ENCODE data around the gene UACA. TPM values are rescaled to one million over a fixed set of nuclear protein-coding genes. Genes with fewer than 3 reads are reported as not detected.
"Not testable (repeated sequence)": the region's sequence is repeated elsewhere in the genome, so short reads cannot be mapped to it uniquely, and the experiment has no call there.

The UACA gene
- total RNA-seq, 1 donor from 2014 or later: 0.68 TPM

DNA sequence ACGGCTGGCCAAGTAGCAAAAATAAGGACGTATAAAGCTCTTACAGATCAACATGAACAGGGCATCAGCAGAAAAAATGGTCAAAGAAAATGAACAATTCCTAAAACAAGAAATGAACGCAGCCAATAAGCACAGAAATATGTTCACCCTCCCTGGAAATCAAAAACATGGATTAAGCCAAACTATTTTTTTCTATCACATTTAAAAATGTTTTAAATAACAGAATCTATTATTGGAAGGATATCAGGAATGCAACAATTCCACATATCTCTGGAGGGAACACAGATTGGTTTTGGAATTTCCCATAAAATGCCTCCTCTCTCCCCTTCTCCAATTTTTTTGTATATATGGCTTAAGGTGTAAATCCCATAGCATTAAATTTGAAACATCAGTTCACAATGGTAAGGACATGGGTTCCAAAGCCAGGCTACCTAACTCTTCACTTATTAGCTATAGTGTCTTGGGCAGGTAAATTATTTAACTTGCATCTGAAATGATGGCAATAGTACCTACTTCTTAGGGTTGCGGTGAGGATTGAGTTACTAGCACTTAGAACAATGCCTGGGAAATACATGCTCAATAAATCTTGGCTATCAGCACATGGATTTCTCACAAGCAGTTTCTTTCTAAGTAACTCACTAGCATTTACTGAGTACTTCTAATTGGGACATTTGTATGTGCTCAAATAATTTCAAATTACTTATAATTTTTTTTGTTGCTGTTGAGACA, 10.1 kb downstream of the UACA start:
- Mint-ChIP-seq H3K27me3 (peaks cover 22% of the 10 kb centered on the region), H3K4me3 (no peak overlapping the region), H3K36me3 (ENCODE audit: low read depth) (no peaks in the 10 kb centered on the region), H3K9me3 (no peaks in the 10 kb centered on the region), H3K4me1 (no peaks in the 10 kb centered on the region), H3K27ac (no peak overlapping the region)
- DNase-seq: no peak
- intact Hi-C loops (cut with micrococcal nuclease): no loop called here

DNA sequence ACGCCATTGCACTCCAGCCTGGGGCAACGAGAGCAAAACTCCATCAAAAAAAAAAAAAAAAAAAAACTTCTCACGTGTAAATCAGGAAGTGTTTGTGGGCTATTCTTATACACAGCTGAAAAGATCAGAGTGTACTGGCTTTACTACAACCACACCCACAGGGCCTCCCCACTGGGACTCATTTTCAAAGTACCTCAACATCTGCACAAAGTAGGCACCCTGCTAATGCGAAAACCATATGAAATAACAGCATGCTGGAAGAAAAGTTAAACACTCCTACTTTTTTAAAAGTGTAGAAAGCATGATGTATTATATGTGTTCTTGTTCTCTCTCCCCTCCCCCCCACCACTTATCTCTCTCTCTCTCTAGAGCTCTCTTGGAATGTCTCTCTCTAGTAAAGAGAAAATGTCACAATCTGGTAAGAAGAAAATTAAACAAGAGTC, 11.1 kb downstream of the UACA start:
- Mint-ChIP-seq H3K27me3 (peaks cover 14% of the 10 kb centered on the region), H3K9me3 (no peaks in the 10 kb centered on the region), H3K4me3 (no peak overlapping the region), H3K36me3 (ENCODE audit: low read depth) (no peaks in the 10 kb centered on the region), H3K4me1 (no peaks in the 10 kb centered on the region), H3K27ac (no peak overlapping the region)
- intact Hi-C loops (cut with micrococcal nuclease): no loop called here
- no peak for DNase-seq

DNA sequence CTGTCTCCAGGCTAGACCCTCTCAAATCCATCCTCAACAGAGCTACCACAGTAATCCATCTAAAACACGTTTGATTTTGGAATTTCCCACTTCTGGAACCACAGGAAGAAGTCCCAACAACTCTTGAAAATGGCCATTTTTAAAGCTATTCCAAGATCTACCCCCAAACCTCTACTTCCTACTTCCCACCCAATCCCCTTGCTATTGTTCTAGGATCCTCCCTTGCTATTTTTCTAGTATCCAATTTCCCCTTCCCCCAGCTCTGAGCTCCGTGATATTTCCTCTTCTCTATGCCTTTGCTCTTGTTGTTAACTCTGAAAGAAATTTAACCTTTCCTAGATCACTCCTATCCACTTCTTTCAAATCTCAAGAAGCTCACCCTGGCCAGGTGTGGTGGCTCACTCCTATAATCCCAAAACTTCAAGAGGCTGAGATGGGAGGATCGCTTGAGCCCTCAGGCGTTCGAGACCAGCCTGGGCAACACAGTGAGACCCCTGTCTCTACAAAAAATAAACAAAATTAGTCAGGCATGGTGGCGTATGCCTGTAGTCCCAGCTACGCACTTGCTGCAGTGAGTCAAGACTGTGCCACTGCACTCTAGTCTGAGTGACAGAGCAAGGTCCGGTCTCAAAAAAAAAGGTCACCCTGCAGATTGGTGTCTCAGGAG, 13.0 kb downstream of the UACA start:
- Mint-ChIP-seq H3K4me3 (no peak overlapping the region), H3K27ac (no peak overlapping the region)

DNA sequence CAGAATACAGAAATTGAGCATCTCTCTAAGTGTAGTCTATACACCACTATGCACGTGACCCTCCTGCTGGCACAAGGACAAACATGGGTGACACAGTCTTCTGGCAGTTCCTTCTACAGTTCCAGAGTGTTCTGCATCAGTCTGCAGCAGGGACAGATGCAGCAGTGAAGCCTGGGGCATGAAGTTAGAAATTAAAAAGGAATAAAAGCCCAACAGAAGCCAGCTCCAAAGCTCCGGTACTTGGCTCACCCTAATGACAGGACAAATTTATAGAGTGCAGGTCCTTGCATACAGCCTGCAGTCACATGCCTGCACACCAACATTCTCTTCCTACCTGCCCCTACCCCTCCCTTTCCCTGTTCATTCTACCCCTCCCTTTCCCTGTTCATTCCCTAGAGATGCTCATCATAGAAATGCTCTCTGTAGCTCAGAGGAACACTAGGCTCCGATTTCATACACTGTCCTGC, 15.0 kb downstream of the UACA start:
- intact Hi-C loops (cut with micrococcal nuclease): no loop called here

More for the DNA sequence above, 13.0 kb downstream of the UACA start:
- no peak for DNase-seq
- Mint-ChIP-seq H3K27me3 (peaks cover 21% of the 10 kb centered on the region), H3K9me3 (no peaks in the 10 kb centered on the region), H3K4me1 (no peaks in the 10 kb centered on the region), H3K36me3 (ENCODE audit: low read depth) (no peaks in the 10 kb centered on the region)
- intact Hi-C loops (cut with micrococcal nuclease): no loop called here

DNA sequence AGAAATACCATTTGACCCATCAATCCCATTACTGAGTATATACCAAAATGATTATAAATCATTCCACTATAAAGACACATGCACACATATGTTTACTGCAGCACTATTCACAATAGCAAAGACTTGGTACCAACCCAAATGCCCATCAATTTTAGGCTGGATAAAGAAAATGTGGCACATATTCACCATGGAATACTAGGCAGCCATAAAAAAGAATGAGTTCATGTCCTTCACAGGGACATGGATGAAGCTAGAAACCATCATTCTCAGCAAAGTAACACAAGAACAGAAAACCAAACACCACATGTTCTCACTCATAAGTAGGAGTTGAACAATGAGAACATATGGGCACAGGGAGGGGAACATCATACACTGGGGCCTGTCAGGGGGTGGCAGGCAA, 16.8 kb downstream of the UACA start:
- H3K27me3 Mint-ChIP-seq: peaks cover 28% of the 10 kb centered on the region
- H3K9me3 Mint-ChIP-seq: not testable (repeated sequence)

More for the DNA sequence above, 15.0 kb downstream of the UACA start:
- peaks cover 24% of the 10 kb centered on the region for H3K27me3 Mint-ChIP-seq
- H3K27ac Mint-ChIP-seq: no peak overlapping the region
- no peaks in the 10 kb centered on the region for H3K9me3 Mint-ChIP-seq
- no peak for DNase-seq
- H3K4me3 Mint-ChIP-seq: no peak overlapping the region
- no peaks in the 10 kb centered on the region for H3K4me1 Mint-ChIP-seq
- no peaks in the 10 kb centered on the region for H3K36me3 Mint-ChIP-seq (ENCODE audit: low read depth)

DNA sequence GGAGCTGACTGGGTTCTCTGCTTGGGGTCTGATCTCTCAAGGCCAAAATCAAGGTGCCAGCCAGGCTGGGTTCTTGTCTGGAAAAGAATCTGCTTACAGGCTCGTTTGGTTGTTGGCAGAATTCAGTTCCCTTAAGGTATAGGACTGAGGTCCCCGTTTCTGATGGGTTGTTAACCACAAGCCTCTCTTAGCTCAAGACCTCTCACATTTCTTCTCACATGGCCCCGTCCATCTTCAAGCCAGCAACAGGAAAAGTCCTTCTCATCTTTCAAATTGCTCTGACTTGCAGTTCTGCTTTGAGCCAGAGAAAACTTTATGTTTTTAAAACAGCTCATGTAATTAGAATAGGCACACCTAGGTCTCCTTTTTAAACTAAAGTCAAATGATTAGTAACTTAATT, 20.4 kb downstream of the UACA start:
- intact Hi-C loops (cut with micrococcal nuclease): no loop called here
- H3K27me3 Mint-ChIP-seq: peaks cover 32% of the 10 kb centered on the region
- no peaks in the 10 kb centered on the region for H3K9me3 Mint-ChIP-seq
- no peak overlapping the region for H3K4me3 Mint-ChIP-seq
- H3K27ac Mint-ChIP-seq: no peak overlapping the region
- no peaks in the 10 kb centered on the region for H3K36me3 Mint-ChIP-seq (ENCODE audit: low read depth)
- no peaks in the 10 kb centered on the region for H3K4me1 Mint-ChIP-seq
- no peak for DNase-seq

More for the DNA sequence above, 16.8 kb downstream of the UACA start:
- H3K27ac Mint-ChIP-seq; DNase-seq; intact Hi-C loops (cut with micrococcal nuclease); H3K36me3 Mint-ChIP-seq (ENCODE audit: low read depth); H3K4me3 Mint-ChIP-seq; H3K4me1 Mint-ChIP-seq: not testable (repeated sequence)

DNA sequence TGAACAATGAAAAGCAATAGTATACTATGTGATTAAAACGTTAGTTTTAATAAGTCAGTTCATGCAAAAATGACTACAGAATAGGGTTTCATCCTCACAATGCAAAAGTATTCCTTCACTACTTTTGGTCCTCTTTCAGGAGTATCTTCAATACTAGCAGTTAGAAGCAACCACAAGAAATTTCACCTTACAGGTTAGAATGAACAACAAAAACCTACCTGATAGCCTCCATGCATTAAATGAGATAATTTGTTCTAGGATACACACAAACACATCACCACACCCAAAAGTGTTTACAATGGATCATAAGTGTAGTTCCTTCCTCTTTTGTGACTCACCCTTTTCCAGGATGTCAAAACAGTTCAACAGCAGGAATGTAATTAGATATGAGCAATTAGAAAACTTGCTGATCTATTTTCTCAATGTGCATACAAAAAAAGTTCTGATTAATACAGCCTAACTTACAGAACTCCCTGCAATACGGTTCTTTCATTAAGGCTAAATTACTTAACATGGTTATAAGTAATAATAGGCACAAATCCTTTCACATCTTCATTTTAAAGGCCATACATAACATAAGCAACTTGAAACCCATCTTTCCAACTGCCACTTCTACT, 21.6 kb downstream of the UACA start:
- no peak for DNase-seq
- Mint-ChIP-seq H3K27me3 (peaks cover 34% of the 10 kb centered on the region), H3K4me3 (no peak overlapping the region), H3K4me1 (no peaks in the 10 kb centered on the region), H3K27ac (no peak overlapping the region), H3K36me3 (ENCODE audit: low read depth) (no peaks in the 10 kb centered on the region), H3K9me3 (no peaks in the 10 kb centered on the region)
- intact Hi-C loops (cut with micrococcal nuclease): no loop called here

DNA sequence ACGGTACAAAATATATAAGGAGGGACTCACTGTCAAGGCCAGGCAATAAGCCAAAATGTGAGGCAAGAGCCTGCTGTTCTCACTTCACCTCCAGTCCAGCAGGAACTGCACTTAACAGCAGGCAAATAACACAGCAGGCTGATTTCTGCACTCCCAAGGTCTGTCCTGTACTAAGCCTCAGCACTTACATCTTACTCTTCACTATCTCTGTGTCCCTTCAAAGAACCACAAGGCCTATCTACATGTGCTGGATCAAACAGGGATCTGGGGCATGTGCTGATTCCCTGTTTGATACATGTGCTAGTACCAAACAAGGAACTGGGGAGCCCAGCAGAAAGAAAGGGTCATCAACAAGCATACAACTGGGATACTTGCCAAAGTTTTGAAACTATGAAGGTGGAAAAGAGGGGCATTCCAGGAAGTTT, 22.2 kb downstream of the UACA start:
- intact Hi-C loops (cut with micrococcal nuclease): no loop called here
- DNase-seq: no peak
- Mint-ChIP-seq H3K4me1 (no peaks in the 10 kb centered on the region), H3K27ac (no peak overlapping the region), H3K4me3 (no peak overlapping the region), H3K9me3 (no peaks in the 10 kb centered on the region), H3K36me3 (ENCODE audit: low read depth) (no peaks in the 10 kb centered on the region), H3K27me3 (peaks cover 29% of the 10 kb centered on the region)

DNA sequence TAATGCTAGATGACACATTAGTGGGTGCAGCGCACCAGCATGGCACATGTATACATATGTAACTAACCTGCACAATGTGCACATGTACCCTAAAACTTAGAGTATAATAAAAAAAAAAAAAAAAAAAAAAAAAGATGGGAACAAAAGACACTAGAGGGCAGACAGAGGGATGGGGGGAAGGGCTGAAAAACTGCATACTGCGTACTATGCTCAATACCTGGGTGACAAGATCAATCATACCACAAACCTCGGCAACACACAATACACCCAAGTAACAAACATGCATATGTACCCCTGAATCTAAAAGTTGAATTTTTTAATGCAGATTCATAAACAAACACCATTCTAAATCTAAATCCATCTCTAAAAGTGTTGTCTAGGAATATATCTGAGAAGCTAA, 28.3 kb downstream of the UACA start:
- H3K4me1 Mint-ChIP-seq; intact Hi-C loops (cut with micrococcal nuclease); H3K36me3 Mint-ChIP-seq (ENCODE audit: low read depth); H3K4me3 Mint-ChIP-seq; H3K9me3 Mint-ChIP-seq; H3K27ac Mint-ChIP-seq; DNase-seq: not testable (repeated sequence)
- peaks cover 15% of the 10 kb centered on the region for H3K27me3 Mint-ChIP-seq

DNA sequence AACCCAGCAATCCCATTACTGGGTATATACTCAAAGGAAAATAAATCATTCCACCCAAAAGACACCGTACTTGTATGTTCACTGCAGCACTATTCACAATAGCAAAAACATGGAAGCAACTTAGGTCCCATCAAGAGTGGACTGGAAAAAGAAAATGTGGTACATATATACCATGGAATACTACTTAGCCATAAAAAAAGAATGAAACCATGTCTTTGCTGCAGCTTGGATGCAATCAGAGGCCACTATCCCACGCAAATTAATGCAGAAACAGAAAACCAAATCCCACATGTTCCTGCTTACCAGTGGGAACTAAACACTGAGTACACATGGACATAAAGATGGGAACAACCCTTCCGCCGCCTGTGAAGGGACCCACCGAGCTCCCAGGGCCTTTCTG, 34.2 kb downstream of the UACA start:
- intact Hi-C loops (cut with micrococcal nuclease): loop anchor here (10.0 kb wide), 2 partner anchors 54 to 1254 kb away; no protein-coding TSS in a partner anchor
- no peak overlapping the region for H3K4me3 Mint-ChIP-seq

DNA sequence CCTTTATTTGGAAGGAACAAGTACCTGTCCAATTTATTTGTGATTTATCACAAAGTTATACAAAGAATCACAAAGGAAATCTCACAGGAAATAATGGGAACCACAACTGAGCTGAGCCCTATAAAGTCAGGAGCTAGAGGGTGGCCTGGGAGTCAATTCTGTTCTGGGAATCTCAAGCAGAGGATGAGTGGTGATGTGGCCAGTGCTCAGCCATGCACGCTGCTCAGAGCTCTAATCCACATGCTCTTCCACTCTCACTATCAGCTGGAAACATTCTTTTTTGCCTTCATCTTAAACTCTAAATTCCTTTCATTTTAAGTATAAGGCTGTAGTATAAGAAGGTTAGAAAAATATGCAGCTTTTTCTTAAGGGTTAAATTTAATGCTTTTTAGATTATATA, 36.6 kb downstream of the UACA start:
- H3K27ac Mint-ChIP-seq: no peak overlapping the region
- peaks cover 20% of the 10 kb centered on the region for H3K27me3 Mint-ChIP-seq
- H3K4me3 Mint-ChIP-seq: no peak overlapping the region
- H3K36me3 Mint-ChIP-seq (ENCODE audit: low read depth): no peaks in the 10 kb centered on the region
- H3K4me1 Mint-ChIP-seq: no peaks in the 10 kb centered on the region
- intact Hi-C loops (cut with micrococcal nuclease): loop anchor here (10.0 kb wide), 2 partner anchors 52 to 1252 kb away; no protein-coding TSS in a partner anchor
- DNase-seq: no peak
- no peaks in the 10 kb centered on the region for H3K9me3 Mint-ChIP-seq

More for the DNA sequence above, 34.2 kb downstream of the UACA start:
- H3K9me3 Mint-ChIP-seq: no peaks in the 10 kb centered on the region
- H3K36me3 Mint-ChIP-seq (ENCODE audit: low read depth): no peaks in the 10 kb centered on the region
- DNase-seq: no peak
- H3K27me3 Mint-ChIP-seq: peaks cover 15% of the 10 kb centered on the region
- H3K4me1 Mint-ChIP-seq: no peaks in the 10 kb centered on the region
- no peak overlapping the region for H3K27ac Mint-ChIP-seq

DNA sequence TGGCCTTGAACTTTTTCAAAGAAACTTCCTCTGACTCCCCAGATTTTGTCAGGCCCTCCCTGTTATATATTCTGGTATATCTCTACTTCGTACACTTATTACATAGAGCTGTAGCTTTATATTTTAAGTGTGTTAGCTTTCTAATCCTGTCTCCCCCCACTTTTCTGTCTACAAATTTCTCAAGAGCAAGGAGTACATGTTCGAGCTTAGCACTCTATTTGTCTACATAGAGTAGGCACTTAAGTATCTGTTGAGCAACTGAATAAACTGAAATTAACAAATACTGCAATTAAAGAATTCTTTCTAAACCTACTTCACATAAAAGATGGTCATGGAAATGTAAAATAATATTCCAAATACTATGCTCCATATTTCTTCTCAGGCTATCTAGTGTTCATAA, 39.4 kb downstream of the UACA start:
- DNase-seq: no peak
- no peak overlapping the region for H3K27ac Mint-ChIP-seq
- no peaks in the 10 kb centered on the region for H3K9me3 Mint-ChIP-seq
- no peaks in the 10 kb centered on the region for H3K36me3 Mint-ChIP-seq (ENCODE audit: low read depth)
- no peak overlapping the region for H3K4me3 Mint-ChIP-seq
- H3K27me3 Mint-ChIP-seq: peaks cover 36% of the 10 kb centered on the region
- intact Hi-C loops (cut with micrococcal nuclease): loop anchor here (10.0 kb wide), 2 partner anchors 49 to 1249 kb away; no protein-coding TSS in a partner anchor
- H3K4me1 Mint-ChIP-seq: no peaks in the 10 kb centered on the region

DNA sequence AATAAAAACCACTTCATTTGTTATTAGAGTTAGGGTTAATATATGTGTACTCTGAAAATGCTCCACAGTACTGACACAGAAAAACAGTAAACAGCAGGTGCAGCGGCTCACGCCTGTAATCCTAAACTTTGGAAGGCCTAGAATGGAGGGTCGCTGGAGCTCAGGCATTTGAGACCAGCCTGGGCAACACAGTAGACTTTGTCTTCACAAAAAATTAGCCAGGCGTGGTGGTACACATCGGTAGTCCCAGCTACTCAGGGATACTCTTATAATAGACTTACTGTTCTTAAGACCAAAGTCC, 40.3 kb downstream of the UACA start:
- Mint-ChIP-seq H3K9me3 (no peaks in the 10 kb centered on the region), H3K4me3 (no peak overlapping the region)

More for the DNA sequence above, 40.3 kb downstream of the UACA start:
- no peaks in the 10 kb centered on the region for H3K4me1 Mint-ChIP-seq
- H3K27ac Mint-ChIP-seq: no peak overlapping the region
- intact Hi-C loops (cut with micrococcal nuclease): loop anchor here (10.0 kb wide), 2 partner anchors 48 to 1248 kb away; no protein-coding TSS in a partner anchor
- no peaks in the 10 kb centered on the region for H3K36me3 Mint-ChIP-seq (ENCODE audit: low read depth)
- DNase-seq: no peak
- peaks cover 36% of the 10 kb centered on the region for H3K27me3 Mint-ChIP-seq

Measured in activated CD4-positive, alpha-beta T cell treated with anti-CD3 and anti-CD28 coated beads, Interleukin-2, amount 10 ng/mL, durations not matched to agents 24 days and 14 days (primary cell).